Prostate gland (tissue), 2 donors: ENCODE measurements around the gene TNNI2. TPM values are rescaled to one million over a fixed set of nuclear protein-coding genes. Genes with fewer than 3 reads are reported as not detected.

Experiments
- DNase-seq: peaks from one replicate; pipeline ENCODE4 v3.0.0-alpha.2; 2019; ENCODE audit warnings: low spot score
- H3K27ac ChIP-seq, 2 donors: fragments of 200-600 bp; sonication (generic); 2 replicates each; pipeline ENCODE4 v1.5.1; 2017 to 2019
- H3K27me3 ChIP-seq: fragments of 200-600 bp; sonication (generic); replicated peaks from 2 replicates; pipeline ENCODE4 v1.5.1; 2019; ENCODE audit not compliant: insufficient read depth
- H3K36me3 ChIP-seq, 2 donors: fragments of 200-600 bp; sonication (generic); 1 replicate in 1 of 2; 2 replicates in 1 of 2; pipeline versions ENCODE4 v1.5.1 to v1.8.1; 2017 to 2019
- H3K4me1 ChIP-seq: fragments of 200-600 bp; sonication (generic); replicated peaks from 2 replicates; pipeline ENCODE4 v1.5.1; 2019
- H3K4me3 ChIP-seq, 2 donors: fragments of 200-600 bp; sonication (generic); 2 replicates each; pipeline ENCODE4 v1.5.1; 2017 to 2019
- H3K9me3 ChIP-seq: fragments of 200-600 bp; sonication (generic); 2 replicates; pipeline ENCODE4 v1.5.1; 2017
- POLR2A ChIP-seq: fragments of 450-650 bp; IDR thresholded peaks from one replicate; pipeline ENCODE4 v1.6.1; 2016; ENCODE audit warnings: antibody characterized with exemption, mild to moderate bottlenecking
- POLR2AphosphoS5 ChIP-seq: sonication (generic); formaldehyde crosslinking; IDR thresholded peaks from one replicate; pipeline ENCODE4 v1.6.1; 2017; ENCODE audit warnings: antibody characterized with exemption
- WGBS: methylation state at CpG from one replicate; pipeline ENCODE4 v1.1.5; 2018; 5-methylcytosine and 5-hydroxymethylcytosine counted together
- intact Hi-C: fragments of 100-400 bp; cut with DNase I; formaldehyde crosslinking; loops from one replicate; pipeline ENCODE4 v1.14.2; 2022
- total RNA-seq, 2 donors: library from RNA; depleted of rRNA; stranded (reverse); fragments of >200 nt; gene quantifications; one replicate each; pipeline ENCODE4 v1.1.0, GENCODE V29; 2016
- TF ChIP-seq, protein P1 (sequence below), 4 experiments: fragments of 200-600 bp in 2 of 4; fragments of 450-650 bp in 2 of 4; sonication (generic) in 2 of 4; IDR thresholded peaks; 1 replicate in 3 of 4; 2 replicates in 1 of 4; pipeline ENCODE4 v1.5.1; 2016 to 2019; ENCODE audit warnings: antibody characterized with exemption in 4 of 4, mild to moderate bottlenecking in 2 of 4, moderate library complexity in 2 of 4

Gene TNNI2
- total RNA-seq, 2 donors from 2014 or later, result 5.5 TPM; not detected in 1

- DNase-seq, result no peak
- H3K27ac ChIP-seq, result no peak overlapping the region
- no peaks in the 10 kb centered on the region for H3K27me3 ChIP-seq
- intact Hi-C loops, result no loop called here
- H3K9me3 ChIP-seq, result no peaks in the 10 kb centered on the region
- no peaks in the 10 kb centered on the region for H3K36me3 ChIP-seq
- H3K4me3 ChIP-seq, result no peak overlapping the region
- no peaks in the 10 kb centered on the region for H3K4me1 ChIP-seq
- 92% methylated on average over 7 of the region's 9 CpGs for WGBS
- TF ChIP-seq POLR2A (no peak), POLR2AphosphoS5 (no peak)
- TF ChIP-seq, protein P1, sequence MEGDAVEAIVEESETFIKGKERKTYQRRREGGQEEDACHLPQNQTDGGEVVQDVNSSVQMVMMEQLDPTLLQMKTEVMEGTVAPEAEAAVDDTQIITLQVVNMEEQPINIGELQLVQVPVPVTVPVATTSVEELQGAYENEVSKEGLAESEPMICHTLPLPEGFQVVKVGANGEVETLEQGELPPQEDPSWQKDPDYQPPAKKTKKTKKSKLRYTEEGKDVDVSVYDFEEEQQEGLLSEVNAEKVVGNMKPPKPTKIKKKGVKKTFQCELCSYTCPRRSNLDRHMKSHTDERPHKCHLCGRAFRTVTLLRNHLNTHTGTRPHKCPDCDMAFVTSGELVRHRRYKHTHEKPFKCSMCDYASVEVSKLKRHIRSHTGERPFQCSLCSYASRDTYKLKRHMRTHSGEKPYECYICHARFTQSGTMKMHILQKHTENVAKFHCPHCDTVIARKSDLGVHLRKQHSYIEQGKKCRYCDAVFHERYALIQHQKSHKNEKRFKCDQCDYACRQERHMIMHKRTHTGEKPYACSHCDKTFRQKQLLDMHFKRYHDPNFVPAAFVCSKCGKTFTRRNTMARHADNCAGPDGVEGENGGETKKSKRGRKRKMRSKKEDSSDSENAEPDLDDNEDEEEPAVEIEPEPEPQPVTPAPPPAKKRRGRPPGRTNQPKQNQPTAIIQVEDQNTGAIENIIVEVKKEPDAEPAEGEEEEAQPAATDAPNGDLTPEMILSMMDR (IDR thresholded peaks at IDR 0.05), result no peak
Observed at GRCh38 chr11:1858154-1858553, 19.4 kb downstream of the TNNI2 start.

- TF ChIP-seq, protein P1 (IDR thresholded peaks at IDR 0.05), result no peak
- TF ChIP-seq POLR2A (no peak), POLR2AphosphoS5 (no peak)
- no peaks in the 10 kb centered on the region for H3K27me3 ChIP-seq
- intact Hi-C loops, result no loop called here
- no peak overlapping the region for H3K27ac ChIP-seq
- H3K9me3 ChIP-seq, result no peaks in the 10 kb centered on the region
- no peaks in the 10 kb centered on the region for H3K36me3 ChIP-seq
- no peak for DNase-seq
- H3K4me1 ChIP-seq, result no peaks in the 10 kb centered on the region
- H3K4me3 ChIP-seq, result no peak overlapping the region
- 96% methylated on average over 7 of the region's 7 CpGs for WGBS
Observed at GRCh38 chr11:1858576-1858975, 19.8 kb downstream of the TNNI2 start.

- no peak overlapping the region for H3K27ac ChIP-seq
- no peak overlapping the region for H3K4me3 ChIP-seq
- no peaks in the 10 kb centered on the region for H3K36me3 ChIP-seq
- intact Hi-C loops, result no loop called here
- 88% methylated on average over 4 of the region's 4 CpGs for WGBS
- DNase-seq, result no peak
- H3K27me3 ChIP-seq, result no peaks in the 10 kb centered on the region
- H3K4me1 ChIP-seq, result no peaks in the 10 kb centered on the region
- H3K9me3 ChIP-seq, result no peaks in the 10 kb centered on the region
- TF ChIP-seq POLR2A (no peak), POLR2AphosphoS5 (no peak)
- TF ChIP-seq, protein P1 (IDR thresholded peaks at IDR 0.05), result no peak
Observed at GRCh38 chr11:1859004-1859403, 20.2 kb downstream of the TNNI2 start.

- intact Hi-C loops, result no loop called here
- Histone ChIP-seq H3K27ac (no peak overlapping the region), H3K4me3 (no peak overlapping the region), H3K36me3 (no peaks in the 10 kb centered on the region), H3K4me1 (no peaks in the 10 kb centered on the region), H3K9me3 (no peaks in the 10 kb centered on the region), H3K27me3 (no peaks in the 10 kb centered on the region)
- WGBS, result 98% methylated on average over 1 of the region's 1 CpG
- TF ChIP-seq, protein P1 (IDR thresholded peaks at IDR 0.05), result no peak
- TF ChIP-seq POLR2AphosphoS5 (no peak), POLR2A (no peak)
- no peak for DNase-seq
Observed at GRCh38 chr11:1860108-1860507, 21.3 kb downstream of the TNNI2 start.
